HepG2 (cell line): ENCODE results near the gene LGALS4. TPM values are rescaled to one million over a fixed set of nuclear protein-coding genes. Genes with fewer than 3 reads are reported as not detected.
A peak's percentile ranks its signal among the peaks of the same experiment; 100 is the strongest.

Experiments used
- ARNTL ChIP-seq: sonication (generic); formaldehyde crosslinking; IDR thresholded peaks from 2 replicates; pipeline ENCODE4 v1.4.0; 2020; ENCODE audit warnings: mild to moderate bottlenecking, missing genetic modification reagents
- HOXA7 ChIP-seq: sonication (generic); formaldehyde crosslinking; IDR thresholded peaks from 2 replicates; pipeline ENCODE4 v1.8.1; 2022; ENCODE audit warnings: mild to moderate bottlenecking, missing genetic modification reagents, moderate library complexity
- MNT ChIP-seq: fragments of 450-650 bp; IDR thresholded peaks from 2 replicates; pipeline ENCODE4 v1.6.1; 2016
- PAXIP1 ChIP-seq: sonication (generic); formaldehyde crosslinking; conservative IDR thresholded peaks from 2 replicates; pipeline ENCODE4 v1.4.0; 2020; ENCODE audit warnings: mild to moderate bottlenecking, missing genetic modification reagents, moderate library complexity
- RXRB ChIP-seq: IDR thresholded peaks from 2 replicates; pipeline ENCODE4 v1.6.1; 2016; ENCODE audit warnings: borderline replicate concordance, missing genetic modification reagents, missing compliant biosample characterization
- SRSF9 ChIP-seq: fragments of 200-400 bp; formaldehyde crosslinking; IDR thresholded peaks from 2 replicates; pipeline ENCODE4 v1.6.1; 2018; ENCODE audit warnings: borderline replicate concordance, mild to moderate bottlenecking, low read depth, low read length; ENCODE audit not compliant: insufficient read depth, poor library complexity, severe bottlenecking
- YEATS2 ChIP-seq: sonication (generic); formaldehyde crosslinking; IDR thresholded peaks from 2 replicates; pipeline ENCODE4 v1.4.0; 2020; ENCODE audit warnings: missing genetic modification reagents, borderline replicate concordance
- ZMYM2 ChIP-seq: sonication (generic); formaldehyde crosslinking; IDR thresholded peaks from 2 replicates; pipeline ENCODE4 v1.8.0; 2022; ENCODE audit warnings: mild to moderate bottlenecking, missing genetic modification reagents
- ZNF280D ChIP-seq: sonication (generic); formaldehyde crosslinking; IDR thresholded peaks from 2 replicates; pipeline ENCODE4 v1.5.1; 2020; ENCODE audit warnings: mild to moderate bottlenecking, missing genetic modification reagents
- ZNF331 ChIP-seq: sonication (generic); formaldehyde crosslinking; IDR thresholded peaks from 2 replicates; pipeline ENCODE4 v1.4.0; 2020; ENCODE audit warnings: missing genetic modification reagents
- ZNF414 ChIP-seq: sonication (generic); formaldehyde crosslinking; IDR thresholded peaks from 2 replicates; pipeline ENCODE4 v1.5.0; 2020; ENCODE audit warnings: missing genetic modification reagents
- ZNF430 ChIP-seq: sonication (generic); formaldehyde crosslinking; IDR thresholded peaks from 2 replicates; pipeline ENCODE4 v1.9.0; 2021; ENCODE audit warnings: mild to moderate bottlenecking, missing genetic modification reagents
- ZNF460 ChIP-seq: sonication (generic); formaldehyde crosslinking; IDR thresholded peaks from 2 replicates; pipeline ENCODE4 v1.5.1; 2020; ENCODE audit warnings: missing genetic modification reagents, mild to moderate bottlenecking, borderline replicate concordance
- ZNF512 ChIP-seq: sonication (generic); formaldehyde crosslinking; IDR thresholded peaks from 2 replicates; pipeline ENCODE4 v1.4.0; 2020; ENCODE audit warnings: mild to moderate bottlenecking, missing genetic modification reagents
- ZNF552 ChIP-seq: sonication (generic); formaldehyde crosslinking; IDR thresholded peaks from 2 replicates; pipeline ENCODE4 v1.9.0; 2022; ENCODE audit warnings: missing genetic modification reagents, mild to moderate bottlenecking, borderline replicate concordance
- ZNF616 ChIP-seq: sonication (generic); formaldehyde crosslinking; IDR thresholded peaks from 2 replicates; pipeline ENCODE4 v1.5.0; 2020; ENCODE audit warnings: low read depth, mild to moderate bottlenecking, missing genetic modification reagents
- polyA plus RNA-seq, 8 experiments: library from polyadenylated mRNA; depleted of rRNA in 3 of 8; stranded (reverse) in 7 of 8; unstranded in 1 of 8; fragments of >200 nt; fragmentation: Illumina TruSeq in 4 of 8; extraction: Trizol in 4 of 8; gene quantifications; 2 replicates each; pipeline versions ENCODE4 v1.2.1 to v1.2.3, GENCODE V29; 2011 to 2016; ENCODE audit warnings: low read depth in 4 of 8, missing spikeins in 1 of 8, mixed read lengths in 1 of 8; ENCODE audit not compliant: insufficient read depth in 1 of 8
- total RNA-seq, 5 experiments: library from RNA; depleted of rRNA; stranded (reverse); fragments of >200 nt; fragmentation: Illumina TruSeq; extraction: Trizol; gene quantifications; 2 replicates each; pipeline ENCODE4 v1.2.3, GENCODE V29; 2016; ENCODE audit warnings: low read depth in 1 of 5

Gene LGALS4
- total and polyA plus RNA-seq, 2 of the 13 experiments (the other 11 are each of a cell fraction or from before 2014, with no cell fraction given): 0.24 to 0.71 TPM

GRCh38 chr19:38759590-38760003 is 53.1 kb downstream of the LGALS4 start (continued):
- TF ChIP-seq PAXIP1 (CRISPR knock-in tag): peak; percentile 96
- TF ChIP-seq YEATS2: peak; percentile 30; the same call in 1 of the 2 replicates
- no peak for TF ChIP-seq SRSF9
- TF ChIP-seq HOXA7 (CRISPR knock-in tag): no peak
- TF ChIP-seq ZNF280D (CRISPR knock-in tag): peak; percentile 97
- TF ChIP-seq ZNF552 (CRISPR knock-in tag): no peak
- peak; percentile 21; the same call in 1 of the 2 replicates for TF ChIP-seq MNT
- no peak for TF ChIP-seq ZNF414 (CRISPR knock-in tag)
- peak; percentile 94 for TF ChIP-seq RXRB (CRISPR knock-in tag)
- TF ChIP-seq ZNF331: peak; percentile 87
- peak; percentile 61; the same call in 1 of the 2 replicates for TF ChIP-seq ZNF430 (CRISPR knock-in tag)
- peak; percentile 97 for TF ChIP-seq ZMYM2 (CRISPR knock-in tag)
- TF ChIP-seq ARNTL: peak; percentile 62; the same call in 1 of the 2 replicates
- TF ChIP-seq ZNF512 (CRISPR knock-in tag): no peak
- TF ChIP-seq ZNF616 (CRISPR knock-in tag): no peak
- TF ChIP-seq ZNF460 (CRISPR knock-in tag): peak; percentile 99
